ENCODE results near the gene PLCXD3. TPM values are rescaled to one million over a fixed set of nuclear protein-coding genes. Genes with fewer than 3 reads are reported as not detected.
A peak's percentile ranks its signal among the peaks of the same experiment; 100 is the strongest.

Gene PLCXD3
- total RNA-seq, 1 experiment from 2014 or later = 0.11 TPM

DNA sequence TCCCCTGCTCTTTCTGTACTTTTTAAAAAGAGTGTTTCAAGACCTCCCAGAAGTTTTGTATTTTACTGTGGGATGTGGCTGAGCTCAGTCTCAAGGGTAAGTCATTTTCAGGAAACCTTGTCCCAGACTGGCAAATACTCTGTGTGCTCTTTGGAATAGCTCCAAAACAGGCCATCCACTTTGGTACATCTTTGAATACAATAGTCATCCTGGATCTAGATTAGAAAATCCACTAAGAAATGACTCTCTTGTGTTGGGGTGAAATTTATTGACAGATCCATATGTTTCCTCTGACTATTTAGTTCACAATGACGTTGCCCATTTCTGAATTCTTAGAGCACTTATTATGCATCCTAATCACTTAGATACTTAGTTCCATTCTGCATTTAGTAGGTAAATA lies 95.2 kb downstream of the PLCXD3 start:
- DNase-seq (ENCODE audit: low read depth) = peak; percentile 37

DNA sequence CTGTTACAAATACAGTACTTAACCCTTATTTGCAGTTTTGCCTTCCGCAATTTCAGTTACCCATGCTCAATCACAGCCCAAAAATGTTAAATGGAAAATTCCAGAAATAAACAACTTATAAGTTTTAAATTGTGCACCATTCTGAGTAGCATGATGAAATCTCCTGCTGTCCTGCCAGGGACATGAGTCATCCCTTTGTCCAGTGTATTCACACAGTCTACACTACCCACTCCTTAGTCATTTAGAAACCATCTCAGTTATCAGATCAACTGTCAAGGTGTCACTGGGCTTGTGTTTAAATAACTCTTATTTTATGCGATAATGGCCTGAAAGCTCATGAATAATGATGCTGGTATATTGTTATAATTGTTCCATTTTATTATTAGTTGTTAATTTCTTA lies 95.8 kb downstream of the PLCXD3 start:
- peak; percentile 91 for DNase-seq (ENCODE audit: low read depth)

- DNase-seq (ENCODE audit: low read depth) = no peak
These were observed 97.3 kb downstream of the PLCXD3 start for GRCh38 chr5:41413074-41413473.

GRCh38 chr5:41412496-41412895 lies 97.9 kb downstream of the PLCXD3 start:
- no peak for DNase-seq (ENCODE audit: low read depth)

DNA sequence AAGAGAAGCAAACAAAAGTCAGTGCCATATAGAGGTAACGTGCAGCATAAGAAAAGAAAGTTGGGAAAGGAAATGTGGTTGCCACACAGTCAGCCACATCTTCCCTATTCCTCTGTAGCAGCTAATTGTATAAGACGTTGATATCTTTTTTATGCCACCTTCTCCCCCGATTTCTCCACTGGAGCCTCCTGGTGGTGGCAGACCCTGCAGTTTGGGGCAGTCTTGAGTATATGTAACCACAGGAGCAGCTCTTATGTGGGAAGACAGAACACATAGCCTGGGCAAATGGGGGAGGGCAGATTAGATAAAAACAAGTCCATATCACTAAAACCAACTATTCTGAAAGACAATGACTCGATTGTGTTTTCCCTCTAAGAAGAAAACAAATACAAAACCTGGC lies 99.7 kb downstream of the PLCXD3 start:
- DNase-seq (ENCODE audit: low read depth) = no peak

DNA sequence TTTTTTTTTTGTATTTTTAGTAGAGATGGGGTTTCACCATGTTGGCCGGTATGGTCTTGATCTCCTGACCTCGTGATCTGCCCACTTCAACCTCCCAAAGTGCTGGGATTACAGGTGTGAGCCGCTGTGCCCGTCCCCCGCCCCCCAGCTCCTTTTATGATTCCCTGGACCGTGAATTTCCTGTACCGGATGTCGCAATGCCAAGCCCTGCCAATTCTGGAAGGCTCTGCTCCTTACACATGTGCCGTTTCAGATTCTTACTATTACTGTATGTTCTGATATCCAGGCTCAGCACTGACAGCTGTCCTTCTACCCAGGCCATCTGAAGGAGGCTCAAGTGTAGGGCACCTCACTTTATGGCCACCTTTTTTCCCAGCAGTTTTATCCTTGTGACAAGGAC lies 100.1 kb downstream of the PLCXD3 start:
- no peak for DNase-seq (ENCODE audit: low read depth)

DNA sequence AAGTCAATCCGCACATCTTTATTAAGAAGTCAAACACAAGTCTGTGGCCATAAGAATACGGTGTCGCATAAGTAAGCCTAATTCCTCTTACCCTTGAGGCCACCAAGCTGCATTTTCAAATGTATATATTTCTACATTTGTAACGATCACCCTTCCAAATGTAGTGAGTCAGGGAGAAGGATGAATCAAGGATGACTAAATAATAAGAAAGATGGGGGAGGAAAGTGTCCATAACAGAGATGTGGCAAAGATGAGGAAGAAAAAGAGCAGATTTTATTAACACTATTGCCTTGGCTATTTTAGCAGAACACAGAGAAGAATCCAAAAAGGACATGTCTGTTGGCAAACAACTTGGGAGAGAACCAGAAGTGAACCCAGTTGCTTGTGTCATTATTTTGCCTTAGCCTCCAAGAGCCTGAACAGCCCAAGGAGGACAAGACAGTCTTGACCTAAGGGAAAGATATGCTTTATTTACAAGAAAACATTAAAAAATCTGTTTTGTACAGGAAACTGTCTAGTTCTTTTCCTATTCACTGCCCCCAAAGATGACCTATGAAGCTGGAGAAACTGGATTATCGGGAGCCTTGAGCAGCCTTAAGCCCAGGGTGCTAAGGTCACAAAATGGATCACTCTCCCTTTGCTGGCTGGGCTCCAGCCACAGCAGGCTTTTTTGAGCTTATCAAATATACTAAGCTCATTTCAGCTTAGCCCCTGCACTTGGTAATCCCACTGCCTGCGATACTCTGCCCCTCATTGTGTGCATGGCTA lies 101.5 kb downstream of the PLCXD3 start:
- DNase-seq (ENCODE audit: low read depth) = peak; percentile 54

- no peak for DNase-seq (ENCODE audit: low read depth)
These were observed 103.5 kb downstream of the PLCXD3 start for GRCh38 chr5:41406936-41407335.

- no peak for DNase-seq (ENCODE audit: low read depth)
These were observed 104.0 kb downstream of the PLCXD3 start for GRCh38 chr5:41406424-41406823.

- DNase-seq (ENCODE audit: low read depth) = no peak
These were observed 105.6 kb downstream of the PLCXD3 start for GRCh38 chr5:41404757-41405156.

GRCh38 chr5:41403846-41404245 lies 106.6 kb downstream of the PLCXD3 start:
- DNase-seq (ENCODE audit: low read depth) = no peak

- no peak for DNase-seq (ENCODE audit: low read depth)
These were observed 107.6 kb downstream of the PLCXD3 start for GRCh38 chr5:41402845-41403244.

GRCh38 chr5:41399839-41400238 lies 110.6 kb downstream of the PLCXD3 start:
- no peak for DNase-seq (ENCODE audit: low read depth)

DNA sequence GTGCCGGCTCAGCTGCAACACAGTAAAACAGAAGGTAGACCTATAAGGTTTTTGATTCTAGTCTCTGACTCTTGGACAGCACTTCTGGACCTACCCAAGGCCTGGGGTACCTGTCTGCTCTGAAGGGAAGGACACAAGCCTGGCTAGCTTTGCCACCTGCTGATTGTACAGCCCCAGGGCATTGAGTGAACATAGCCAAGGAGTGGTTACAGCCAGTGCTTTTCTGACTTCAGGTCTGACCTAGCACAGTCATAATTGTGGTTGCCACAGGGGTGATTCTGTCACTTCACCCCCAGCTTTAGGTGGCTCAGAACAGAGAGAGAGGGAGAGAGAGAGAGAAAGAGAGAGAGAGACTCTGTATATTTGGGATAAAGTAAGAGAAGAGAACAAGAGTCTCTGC lies 118.4 kb downstream of the PLCXD3 start:
- no peak for DNase-seq (ENCODE audit: low read depth)

GRCh38 chr5:41374631-41375030 lies 135.8 kb downstream of the PLCXD3 start:
- DNase-seq (ENCODE audit: low read depth) = no peak

DNA sequence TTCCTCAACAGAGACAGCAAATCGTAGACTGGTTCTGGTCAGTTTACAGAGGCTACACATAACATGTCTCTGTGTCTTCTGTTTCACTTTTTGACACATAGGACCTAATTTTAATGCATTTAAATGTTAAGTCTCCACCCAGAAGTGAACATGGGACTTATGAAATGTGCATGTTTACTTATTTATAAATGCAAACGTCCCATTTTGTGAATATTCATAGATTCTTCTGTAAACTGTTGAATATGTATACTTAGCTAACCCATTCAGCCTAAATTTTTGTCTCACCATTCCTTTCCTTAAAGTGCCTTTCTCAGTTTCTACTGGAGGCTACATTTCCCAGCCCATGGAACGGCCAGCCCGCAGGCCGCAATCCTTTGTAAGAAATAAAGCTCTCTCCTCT lies 137.2 kb downstream of the PLCXD3 start:
- no peak for DNase-seq (ENCODE audit: low read depth)

DNA sequence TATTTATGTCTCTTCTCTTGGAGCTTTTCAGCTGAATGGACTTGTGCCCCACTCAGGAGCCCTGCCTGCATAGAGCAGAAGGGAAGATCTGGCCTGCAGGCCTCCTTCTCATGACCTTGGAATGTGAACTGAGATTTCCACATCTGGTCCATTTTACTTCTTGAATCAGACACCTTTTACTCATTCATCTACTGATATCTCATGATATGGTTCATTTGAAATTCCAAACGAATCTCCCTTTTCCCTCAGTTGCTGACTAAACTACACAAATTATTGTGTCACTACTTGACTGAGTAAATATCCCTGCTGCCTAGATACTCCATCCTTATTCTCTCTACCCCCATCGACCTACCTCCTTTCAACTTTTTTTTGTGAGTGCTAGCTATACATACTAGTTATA lies 138.7 kb downstream of the PLCXD3 start:
- DNase-seq (ENCODE audit: low read depth) = peak; percentile 18

- DNase-seq (ENCODE audit: low read depth) = no peak
These were observed 139.9 kb downstream of the PLCXD3 start for GRCh38 chr5:41370482-41370881.

GRCh38 chr5:41369799-41370198 lies 140.6 kb downstream of the PLCXD3 start:
- DNase-seq (ENCODE audit: low read depth) = no peak

DNA sequence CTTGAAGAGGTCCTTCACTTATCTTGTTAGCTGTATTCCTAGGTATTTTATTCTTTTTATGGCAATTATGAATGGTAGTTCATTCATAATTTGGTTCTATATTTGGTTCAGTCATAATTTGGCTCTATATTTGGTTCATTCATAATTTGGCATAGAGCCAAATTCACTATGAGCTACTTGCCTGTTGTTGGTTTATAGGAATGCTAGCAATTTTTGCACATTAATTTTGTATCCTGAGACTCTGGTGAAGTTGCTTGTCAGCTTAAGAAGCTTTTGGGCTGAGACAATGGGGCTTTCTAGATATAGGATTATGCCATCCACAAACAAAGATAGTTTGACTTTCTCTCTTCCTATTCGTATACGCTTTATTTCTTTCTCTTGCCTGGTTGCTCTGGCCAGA lies 142.2 kb downstream of the PLCXD3 start:
- no peak for DNase-seq (ENCODE audit: low read depth)

- DNase-seq (ENCODE audit: low read depth) = no peak
These were observed 145.0 kb downstream of the PLCXD3 start for GRCh38 chr5:41365369-41365768.

GRCh38 chr5:41364346-41364745 lies 146.1 kb downstream of the PLCXD3 start:
- no peak for DNase-seq (ENCODE audit: low read depth)

DNA sequence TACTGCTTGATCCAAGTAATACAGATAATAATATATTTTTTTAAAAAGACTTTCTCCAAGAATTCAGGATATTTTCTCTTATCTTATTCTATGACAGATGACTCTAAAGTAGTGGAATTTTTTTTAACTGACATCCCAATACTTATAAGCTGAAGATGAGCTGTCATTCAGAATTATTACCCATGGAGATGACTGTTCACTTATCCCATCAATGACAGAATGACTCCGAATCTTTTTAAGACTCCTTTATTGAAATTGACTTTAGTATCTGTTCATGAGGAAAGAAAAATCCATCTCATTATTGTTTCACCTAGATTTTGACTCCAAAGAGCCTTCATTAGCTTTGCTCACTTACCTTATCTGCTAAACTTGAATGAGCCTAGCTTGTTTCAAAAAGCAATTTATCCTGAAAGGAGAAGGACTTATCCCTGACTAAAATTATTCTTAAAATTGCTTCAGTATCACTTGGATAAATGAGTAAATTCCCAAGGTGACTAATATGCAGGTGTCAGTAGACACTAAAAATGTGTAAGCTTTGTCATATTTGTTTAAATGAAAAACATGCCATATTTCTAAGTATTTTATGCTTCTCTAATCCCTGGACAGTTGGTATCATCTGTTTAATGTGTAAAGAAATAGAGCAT lies 146.9 kb downstream of the PLCXD3 start:
- DNase-seq (ENCODE audit: low read depth) = no peak

Measured in LHCN-M2 (cell line).